OCI-LY7 (cell line): ENCODE measurements around the gene MRPS23. TPM values are rescaled to one million over a fixed set of nuclear protein-coding genes. Genes with fewer than 3 reads are reported as not detected.

ENCODE experiments used
- BruUV-seq: library from RNA; stranded (reverse); fragments of 400-500 nt; replicated peaks from 2 replicates; lab custom pipeline; 2021; lab: Mats Ljungman, UMichigan
- CTCF ChIA-PET: fragments of 300-600 bp; sonication (Branson Sonifier 250); formaldehyde crosslinking; loops from one replicate; lab custom pipeline; 2022; ENCODE audit warnings: antibody characterized with exemption; ENCODE audit not compliant: unreplicated experiment; lab: Charles Lee
- POLR2A ChIA-PET: fragments of 300-600 bp; sonication (Branson Sonifier 250); formaldehyde crosslinking; loops from one replicate; lab custom pipeline; 2022; ENCODE audit warnings: antibody characterized with exemption; lab: Charles Lee
- DNase-seq: peaks from one replicate; pipeline ENCODE4 v3.0.0-alpha.2; 2015; ENCODE audit warnings: low spot score
- H2AFZ ChIP-seq: fragments of 200-600 bp; sonication (generic), shearing (Covaris generic); 2 replicates; pipeline ENCODE4 v1.6.1; 2014; ENCODE audit warnings: mild to moderate bottlenecking, antibody characterized with exemption, low read length, moderate library complexity
- H3K27ac ChIP-seq: fragments of 200-600 bp; sonication (generic); 2 replicates; pipeline ENCODE4 v1.5.1; 2014; ENCODE audit warnings: mixed run types, low read depth, mild to moderate bottlenecking, moderate library complexity, low read length, inconsistent platforms; ENCODE audit not compliant: poor library complexity, severe bottlenecking
- H3K36me3 ChIP-seq: fragments of 200-600 bp; sonication (generic); 2 replicates; pipeline ENCODE4 v1.6.1; 2014; ENCODE audit warnings: mild to moderate bottlenecking, antibody characterized with exemption, low read length, moderate library complexity, mixed read lengths; ENCODE audit not compliant: insufficient read depth
- H3K4me1 ChIP-seq: fragments of 200-600 bp; sonication (generic); 2 replicates; pipeline ENCODE4 v1.5.1; 2014; ENCODE audit warnings: mild to moderate bottlenecking, low read length; ENCODE audit not compliant: insufficient read depth, poor library complexity, severe bottlenecking
- H3K4me2 ChIP-seq: fragments of 200-600 bp; sonication (generic); 2 replicates; pipeline ENCODE4 v1.6.1; 2014; ENCODE audit warnings: mild to moderate bottlenecking, low read length
- H3K4me3 ChIP-seq: fragments of 200-600 bp; sonication (generic); 2 replicates; pipeline ENCODE4 v1.5.1; 2014; ENCODE audit warnings: mild to moderate bottlenecking, low read depth, low read length; ENCODE audit not compliant: poor library complexity, severe bottlenecking
- H3K79me2 ChIP-seq: fragments of 200-600 bp; sonication (generic); 2 replicates; pipeline ENCODE4 v1.6.1; 2016; ENCODE audit warnings: low read depth, mild to moderate bottlenecking, low read length, moderate library complexity, mixed read lengths; ENCODE audit not compliant: insufficient read depth
- H3K9me2 ChIP-seq: fragments of 200-600 bp; sonication (generic); 2 replicates; pipeline ENCODE4 v1.6.1; 2016; ENCODE audit warnings: mild to moderate bottlenecking, low read length, mixed read lengths; ENCODE audit not compliant: insufficient read depth
- H3K9me3 ChIP-seq: fragments of 200-600 bp; sonication (generic); 2 replicates; pipeline ENCODE4 v1.6.1; 2014; ENCODE audit warnings: mild to moderate bottlenecking, mixed run types, low read length, mixed read lengths
- H4K20me1 ChIP-seq: fragments of 200-600 bp; sonication (generic); 2 replicates; pipeline ENCODE4 v1.6.1; 2014; ENCODE audit warnings: mild to moderate bottlenecking, antibody characterized with exemption, low read length, moderate library complexity, mixed read lengths; ENCODE audit not compliant: insufficient read depth
- CTCF ChIP-seq: fragments of 200-600 bp; sonication (generic); conservative IDR thresholded peaks from 2 replicates; pipeline ENCODE4 v1.5.1; 2014; ENCODE audit warnings: mild to moderate bottlenecking, antibody characterized with exemption, low read length, moderate library complexity, mixed read lengths
- EZH2phosphoT487 ChIP-seq: fragments of 200-600 bp; sonication (generic); IDR thresholded peaks from 2 replicates; pipeline ENCODE4 v1.6.1; 2018; ENCODE audit warnings: low read depth, borderline replicate concordance, mild to moderate bottlenecking, mixed run types, antibody characterized with exemption, low read length, moderate library complexity, mixed read lengths
- intact Hi-C: fragments of 100-400 bp; cut with micrococcal nuclease; formaldehyde crosslinking; loops from one replicate; pipeline ENCODE4 v1.10.0; 2022; ENCODE audit not compliant: unreplicated experiment
- total RNA-seq, 2 experiments: library from RNA; depleted of rRNA in 1 of 2; stranded (reverse); fragments of >200 nt in 1 of 2; shearing (Covaris generic) in 1 of 2; gene quantifications; 2 replicates each; pipeline ENCODE4 v1.2.3, GENCODE V29; 2014 to 2022

Gene MRPS23
- total RNA-seq, 2 experiments from 2014 or later, result 50.3 to 73.5 TPM

- BruUV-seq, result no TSS peak
- Histone ChIP-seq H4K20me1 (no peaks in the 10 kb centered on the region), H3K9me2 (no peaks in the 10 kb centered on the region), H3K79me2 (peaks cover 6% of the 10 kb centered on the region; the same call in 1 of the 2 replicates), H3K4me2 (no peak overlapping the region), H3K9me3 (no peaks in the 10 kb centered on the region), H3K4me3 (no peak overlapping the region), H3K36me3 (peaks cover 57% of the 10 kb centered on the region), H3K4me1 (no peaks in the 10 kb centered on the region), H2AFZ (no peak overlapping the region), H3K27ac (no peak overlapping the region)
- no peak for DNase-seq
- intact Hi-C loops, result no loop called here
- ChIA-PET POLR2A (interaction anchor here (0.7 kb wide), 1 partner anchor 181 kb away, joined by 3 read pairs; no protein-coding TSS in a partner anchor), CTCF (no interaction called here)
- TF ChIP-seq CTCF (no peak), EZH2phosphoT487 (no peak)
Measured at GRCh38 chr17:57839571-57839923, 10.3 kb downstream of the MRPS23 start.

- Histone ChIP-seq H3K4me1 (no peaks in the 10 kb centered on the region), H3K4me3 (no peak overlapping the region), H3K27ac (no peak overlapping the region), H2AFZ (no peak overlapping the region), H3K4me2 (no peak overlapping the region), H4K20me1 (no peaks in the 10 kb centered on the region), H3K9me2 (no peaks in the 10 kb centered on the region), H3K9me3 (no peaks in the 10 kb centered on the region), H3K36me3 (peaks cover 56% of the 10 kb centered on the region), H3K79me2 (peaks cover 5% of the 10 kb centered on the region; the same call in 1 of the 2 replicates)
- CTCF ChIA-PET, result no interaction called here
- DNase-seq, result no peak
- BruUV-seq, result no TSS peak
- intact Hi-C loops, result no loop called here
- POLR2A ChIA-PET, result interaction anchor here (0.7 kb wide), 1 partner anchor 180 kb away, joined by 3 read pairs; no protein-coding TSS in a partner anchor
- TF ChIP-seq CTCF, result no peak
- no peak for TF ChIP-seq EZH2phosphoT487
Measured at GRCh38 chr17:57838857-57839570, 10.8 kb downstream of the MRPS23 start.

- Histone ChIP-seq H3K27ac (no peak overlapping the region), H3K4me3 (no peak overlapping the region), H3K4me1 (no peaks in the 10 kb centered on the region), H3K9me2 (no peaks in the 10 kb centered on the region), H3K36me3 (peaks cover 50% of the 10 kb centered on the region), H3K9me3 (no peaks in the 10 kb centered on the region), H2AFZ (no peak overlapping the region), H3K79me2 (no peaks in the 10 kb centered on the region), H4K20me1 (no peaks in the 10 kb centered on the region), H3K4me2 (no peak overlapping the region)
- POLR2A ChIA-PET, result no interaction called here
- TF ChIP-seq CTCF (no peak), EZH2phosphoT487 (no peak)
- no TSS peak for BruUV-seq
- no peak for DNase-seq
- CTCF ChIA-PET, result no interaction called here
- intact Hi-C loops, result no loop called here
Measured at GRCh38 chr17:57838453-57838852, 11.4 kb downstream of the MRPS23 start.
